Neuron (in vitro differentiated cells): ENCODE data around the gene ANKRD2.
"Not testable (repeated sequence)": the region's sequence is repeated elsewhere in the genome, so short reads cannot be mapped to it uniquely, and the experiment has no call there.

Experiments used
- H2AFZ ChIP-seq: one replicate; pipeline ENCODE4 v1.6.1; 2013; ENCODE audit warnings: low read depth, mild to moderate bottlenecking, inconsistent platforms, low read length, moderate library complexity
- H3K27me3 ChIP-seq: one replicate; pipeline ENCODE4 v1.6.1; 2013; ENCODE audit warnings: low read length; ENCODE audit not compliant: insufficient read depth
- H3K36me3 ChIP-seq: one replicate; pipeline ENCODE4 v1.6.1; 2013; ENCODE audit warnings: low read length; ENCODE audit not compliant: insufficient read depth
- H3K4me1 ChIP-seq: one replicate; pipeline ENCODE4 v1.6.1; 2013; ENCODE audit warnings: low read length; ENCODE audit not compliant: insufficient read depth
- H3K4me3 ChIP-seq: 2 replicates; pipeline ENCODE4 v1.5.1; 2013; ENCODE audit warnings: mild to moderate bottlenecking, low read length, moderate library complexity
- H3K9me3 ChIP-seq: one replicate; pipeline ENCODE4 v1.6.1; 2013; ENCODE audit warnings: low read length

The ANKRD2 gene

GRCh38 chr10:97571622-97572021, 957 bp upstream of the ANKRD2 start:
- H2AFZ ChIP-seq, result no peak overlapping the region
- H3K4me3 ChIP-seq, result no peak overlapping the region
- no peaks in the 10 kb centered on the region for H3K9me3 ChIP-seq
- H3K36me3 ChIP-seq, result no peaks in the 10 kb centered on the region
- peaks cover 3% of the 10 kb centered on the region for H3K27me3 ChIP-seq
- H3K4me1 ChIP-seq, result peaks cover 6% of the 10 kb centered on the region

- peaks cover 6% of the 10 kb centered on the region for H3K4me1 ChIP-seq
- H3K36me3 ChIP-seq, result no peaks in the 10 kb centered on the region
- H3K9me3 ChIP-seq, result no peaks in the 10 kb centered on the region
- H3K27me3 ChIP-seq, result peaks cover 3% of the 10 kb centered on the region
- no peak overlapping the region for H3K4me3 ChIP-seq
- no peak overlapping the region for H2AFZ ChIP-seq
Measured at GRCh38 chr10:97573021-97573420, 442 bp downstream of the ANKRD2 start.

- Histone ChIP-seq H3K27me3 (peaks cover 3% of the 10 kb centered on the region), H3K9me3 (no peaks in the 10 kb centered on the region), H3K36me3 (no peaks in the 10 kb centered on the region), H3K4me1 (peaks cover 6% of the 10 kb centered on the region), H2AFZ (no peak overlapping the region), H3K4me3 (no peak overlapping the region)
Measured at GRCh38 chr10:97573672-97574071, 1.1 kb downstream of the ANKRD2 start.

GRCh38 chr10:97574374-97575126, 2.0 kb downstream of the ANKRD2 start:
- no peaks in the 10 kb centered on the region for H3K9me3 ChIP-seq
- peaks cover 6% of the 10 kb centered on the region for H3K4me1 ChIP-seq
- H3K36me3 ChIP-seq, result no peaks in the 10 kb centered on the region
- H3K4me3 ChIP-seq, result no peak overlapping the region
- H2AFZ ChIP-seq, result no peak overlapping the region
- H3K27me3 ChIP-seq, result peaks cover 3% of the 10 kb centered on the region

- Histone ChIP-seq H3K36me3 (no peaks in the 10 kb centered on the region), H3K27me3 (peaks cover 3% of the 10 kb centered on the region), H3K9me3 (no peaks in the 10 kb centered on the region), H3K4me1 (peaks cover 6% of the 10 kb centered on the region), H3K4me3 (no peak overlapping the region), H2AFZ (no peak overlapping the region)
Measured at GRCh38 chr10:97575127-97575668, 2.6 kb downstream of the ANKRD2 start.

GRCh38 chr10:97576487-97576886, 3.9 kb downstream of the ANKRD2 start:
- not testable (repeated sequence) for H3K27me3 ChIP-seq, H3K4me1 ChIP-seq, H3K36me3 ChIP-seq, H2AFZ ChIP-seq, H3K9me3 ChIP-seq, H3K4me3 ChIP-seq

GRCh38 chr10:97577701-97578100, 5.1 kb downstream of the ANKRD2 start:
- no peaks in the 10 kb centered on the region for H3K36me3 ChIP-seq
- H3K4me3 ChIP-seq, result no peak overlapping the region
- H3K4me1 ChIP-seq, result no peaks in the 10 kb centered on the region
- no peak overlapping the region for H2AFZ ChIP-seq
- no peaks in the 10 kb centered on the region for H3K9me3 ChIP-seq
- peaks cover 3% of the 10 kb centered on the region for H3K27me3 ChIP-seq

GRCh38 chr10:97578171-97578844, 5.7 kb downstream of the ANKRD2 start:
- peaks cover 3% of the 10 kb centered on the region for H3K27me3 ChIP-seq
- no peak overlapping the region for H2AFZ ChIP-seq
- H3K9me3 ChIP-seq, result no peaks in the 10 kb centered on the region
- no peaks in the 10 kb centered on the region for H3K36me3 ChIP-seq
- no peak overlapping the region for H3K4me3 ChIP-seq
- H3K4me1 ChIP-seq, result no peaks in the 10 kb centered on the region

- H3K4me1 ChIP-seq, result no peaks in the 10 kb centered on the region
- no peaks in the 10 kb centered on the region for H3K36me3 ChIP-seq
- peaks cover 3% of the 10 kb centered on the region for H3K27me3 ChIP-seq
- no peak overlapping the region for H2AFZ ChIP-seq
- no peak overlapping the region for H3K4me3 ChIP-seq
- no peaks in the 10 kb centered on the region for H3K9me3 ChIP-seq
Measured at GRCh38 chr10:97580421-97581367, 8.1 kb downstream of the ANKRD2 start.

- Histone ChIP-seq H3K9me3 (no peaks in the 10 kb centered on the region), H3K4me1 (no peaks in the 10 kb centered on the region), H3K4me3 (no peak overlapping the region), H3K36me3 (no peaks in the 10 kb centered on the region), H2AFZ (no peak overlapping the region), H3K27me3 (no peaks in the 10 kb centered on the region)
Measured at GRCh38 chr10:97582169-97582568, 9.6 kb downstream of the ANKRD2 start.

- H3K9me3 ChIP-seq, result no peaks in the 10 kb centered on the region
- H3K4me3 ChIP-seq, result no peak overlapping the region
- no peaks in the 10 kb centered on the region for H3K36me3 ChIP-seq
- no peak overlapping the region for H2AFZ ChIP-seq
- H3K4me1 ChIP-seq, result no peaks in the 10 kb centered on the region
- no peaks in the 10 kb centered on the region for H3K27me3 ChIP-seq
Measured at GRCh38 chr10:97583476-97583875, 10.9 kb downstream of the ANKRD2 start.

- Histone ChIP-seq H3K4me1 (no peaks in the 10 kb centered on the region), H3K4me3 (no peak within 1 kb of the TSS), H3K36me3 (no peaks in the 10 kb centered on the region), H3K9me3 (no peaks in the 10 kb centered on the region), H2AFZ (no peak within 1 kb of the TSS), H3K27me3 (no peaks in the 10 kb centered on the region)
Measured at GRCh38 chr10:97584060-97584797, 11.7 kb downstream of the ANKRD2 start, which contains the start of gene HOGA1. HOGA1 (plus strand) TSS chr10:97584389; CDS start chr10:97584704, 315 bp downstream.
